H1 (cell line): ENCODE measurements around the gene AURKB. TPM values are rescaled to one million over a fixed set of nuclear protein-coding genes. Genes with fewer than 3 reads are reported as not detected.

Experiments
- BCL11A ChIP-seq, 2 experiments: IDR thresholded peaks; one replicate each; pipeline ENCODE4 v1.6.1; 2011; ENCODE audit warnings: low read depth in 2 of 2, low read length in 2 of 2, mild to moderate bottlenecking in 2 of 2
- CHD2 ChIP-seq: IDR thresholded peaks from 2 replicates; pipeline ENCODE4 v1.6.1; 2012; ENCODE audit warnings: low read length, improper control_type of control experiment
- EGR1 ChIP-seq: IDR thresholded peaks from 2 replicates; pipeline ENCODE4 v1.6.1; 2011; ENCODE audit warnings: low read depth, low read length, borderline replicate concordance
- GABPA ChIP-seq: IDR thresholded peaks from 2 replicates; pipeline ENCODE4 v1.6.1; 2011; ENCODE audit warnings: mild to moderate bottlenecking, low read length, moderate library complexity, borderline replicate concordance; ENCODE audit not compliant: insufficient read depth
- JUN ChIP-seq: IDR thresholded peaks from 2 replicates; pipeline ENCODE4 v1.6.1; 2011; ENCODE audit warnings: low read depth, mild to moderate bottlenecking, improper control_type of control experiment, low read length
- KDM1A ChIP-seq: fragments of 200-600, 300-600 bp; sonication (generic); IDR thresholded peaks from 2 replicates; pipeline ENCODE4 v1.7.1; 2016; ENCODE audit warnings: mild to moderate bottlenecking, low read length, borderline replicate concordance
- KDM5A ChIP-seq: fragments of 200-600 bp; IDR thresholded peaks from 2 replicates; pipeline ENCODE4 v1.7.1; 2012; ENCODE audit warnings: mild to moderate bottlenecking, low read length, inconsistent platforms, mixed read lengths
- RFX5 ChIP-seq: IDR thresholded peaks from 2 replicates; pipeline ENCODE4 v1.6.1; 2011; ENCODE audit warnings: low read depth, low read length, improper control_type of control experiment, borderline replicate concordance
- RXRA ChIP-seq: IDR thresholded peaks from 2 replicates; pipeline ENCODE4 v1.6.1; 2011; ENCODE audit warnings: low read depth, mild to moderate bottlenecking, low read length, moderate library complexity; ENCODE audit not compliant: insufficient read depth
- SAP30 ChIP-seq: fragments of 300-600 bp; sonication (generic); IDR thresholded peaks from 2 replicates; pipeline ENCODE4 v1.7.1; 2012; ENCODE audit warnings: low read length, moderate library complexity, mild to moderate bottlenecking, inconsistent platforms; ENCODE audit not compliant: insufficient read depth, insufficient replicate concordance
- SIN3A ChIP-seq, 2 experiments: IDR thresholded peaks in 1 of 2; conservative IDR thresholded peaks in 1 of 2; 2 replicates each; pipeline ENCODE4 v1.6.1; 2011 to 2012; ENCODE audit warnings: low read length in 2 of 2, improper control_type of control experiment in 1 of 2, low read depth in 1 of 2, mild to moderate bottlenecking in 1 of 2
- SP2 ChIP-seq: IDR thresholded peaks from 2 replicates; pipeline ENCODE4 v1.6.1; 2012; ENCODE audit warnings: mild to moderate bottlenecking, low read length, inconsistent platforms
- TAF1 ChIP-seq: IDR thresholded peaks from 2 replicates; pipeline ENCODE4 v1.6.1; 2011; ENCODE audit warnings: mild to moderate bottlenecking, low read depth, low read length
- TAF7 ChIP-seq: optimal IDR thresholded peaks from 2 replicates; pipeline ENCODE3; 2011; ENCODE audit warnings: low read depth, mild to moderate bottlenecking, inconsistent platforms, low read length, moderate library complexity, borderline replicate concordance
- TBP ChIP-seq: IDR thresholded peaks from 2 replicates; pipeline ENCODE4 v1.6.1; 2011; ENCODE audit warnings: low read depth, low read length, improper control_type of control experiment
- TCF12 ChIP-seq: IDR thresholded peaks from 2 replicates; pipeline ENCODE4 v1.6.1; 2011; ENCODE audit warnings: low read depth, mild to moderate bottlenecking, low read length
- USF2 ChIP-seq: IDR thresholded peaks from 2 replicates; pipeline ENCODE4 v1.6.1; 2011; ENCODE audit warnings: low read length, improper control_type of control experiment
- ZNF274 ChIP-seq: IDR thresholded peaks from 2 replicates; pipeline ENCODE4 v1.7.0; 2012; ENCODE audit warnings: low read length, borderline replicate concordance; ENCODE audit errors: extremely low read depth
- polyA plus RNA-seq, 7 experiments: library from polyadenylated mRNA; depleted of rRNA in 3 of 7; stranded (reverse) in 5 of 7; unstranded in 2 of 7; fragments of >200 nt in 5 of 7; fragments of 200-250 nt in 2 of 7; gene quantifications; 1 replicate in 5 of 7; 2 replicates in 1 of 7; 4 replicates in 1 of 7; pipeline versions ENCODE4 v1.2.1 to v1.2.3, GENCODE V29; 2011 to 2013; ENCODE audit warnings: missing spikeins in 2 of 7, mixed read lengths in 2 of 7
- total RNA-seq: library from RNA; stranded (reverse); fragmentation: NEBNext Ultra II Directional; extraction: Animal tissue kit (Norgen Biotek cat#: 25700); gene quantifications from 2 replicates; pipeline ENCODE4 v1.2.1, GENCODE V29; 2021
- TF ChIP-seq, protein P1 (sequence below): IDR thresholded peaks from 2 replicates; pipeline ENCODE4 v1.6.1; 2011; ENCODE audit warnings: low read depth, mild to moderate bottlenecking, low read length; ENCODE audit not compliant: insufficient read depth
- TF ChIP-seq, protein P2 (sequence below), 3 experiments: IDR thresholded peaks; 1 replicate in 2 of 3; 2 replicates in 1 of 3; pipeline versions ENCODE4 v1.5.1 to v1.6.1; 2011; ENCODE audit warnings: low read length in 3 of 3, mild to moderate bottlenecking in 3 of 3, inconsistent platforms in 2 of 3, low read depth in 1 of 3, moderate library complexity in 1 of 3; ENCODE audit not compliant: insufficient read depth in 1 of 3; ENCODE audit errors: control extremely low read depth in 1 of 3

AURKB gene
- total and polyA plus RNA-seq, 2 of the 8 experiments (the other 6 are each of a cell fraction or from before 2014, with no cell fraction given), result 102 to 160 TPM

GRCh38 chr17:8221663-8222379 lies 11.4 kb upstream of the AURKB start (continued):
- TF ChIP-seq USF2, result no peak
- peak; percentile 49 to 60; a peak in 2 of 4 replicates for TF ChIP-seq SIN3A (conservative IDR thresholded peaks at IDR 0.05 in 1 of 2, IDR thresholded peaks at IDR 0.05 in 1 of 2; ENCODE audit: low read depth in 1 of 2, low read length in 2 of 2)
- TF ChIP-seq TCF12, result no peak
- no peak for TF ChIP-seq KDM5A
- TF ChIP-seq, protein P1, sequence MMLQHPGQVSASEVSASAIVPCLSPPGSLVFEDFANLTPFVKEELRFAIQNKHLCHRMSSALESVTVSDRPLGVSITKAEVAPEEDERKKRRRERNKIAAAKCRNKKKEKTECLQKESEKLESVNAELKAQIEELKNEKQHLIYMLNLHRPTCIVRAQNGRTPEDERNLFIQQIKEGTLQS, result no peak
- TF ChIP-seq, protein P2, sequence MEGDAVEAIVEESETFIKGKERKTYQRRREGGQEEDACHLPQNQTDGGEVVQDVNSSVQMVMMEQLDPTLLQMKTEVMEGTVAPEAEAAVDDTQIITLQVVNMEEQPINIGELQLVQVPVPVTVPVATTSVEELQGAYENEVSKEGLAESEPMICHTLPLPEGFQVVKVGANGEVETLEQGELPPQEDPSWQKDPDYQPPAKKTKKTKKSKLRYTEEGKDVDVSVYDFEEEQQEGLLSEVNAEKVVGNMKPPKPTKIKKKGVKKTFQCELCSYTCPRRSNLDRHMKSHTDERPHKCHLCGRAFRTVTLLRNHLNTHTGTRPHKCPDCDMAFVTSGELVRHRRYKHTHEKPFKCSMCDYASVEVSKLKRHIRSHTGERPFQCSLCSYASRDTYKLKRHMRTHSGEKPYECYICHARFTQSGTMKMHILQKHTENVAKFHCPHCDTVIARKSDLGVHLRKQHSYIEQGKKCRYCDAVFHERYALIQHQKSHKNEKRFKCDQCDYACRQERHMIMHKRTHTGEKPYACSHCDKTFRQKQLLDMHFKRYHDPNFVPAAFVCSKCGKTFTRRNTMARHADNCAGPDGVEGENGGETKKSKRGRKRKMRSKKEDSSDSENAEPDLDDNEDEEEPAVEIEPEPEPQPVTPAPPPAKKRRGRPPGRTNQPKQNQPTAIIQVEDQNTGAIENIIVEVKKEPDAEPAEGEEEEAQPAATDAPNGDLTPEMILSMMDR (IDR thresholded peaks at IDR 0.05; ENCODE audit: control extremely low read depth in 1 of 3, insufficient read depth in 1 of 3, low read depth in 1 of 3, low read length in 3 of 3), result no peak
- no peak for TF ChIP-seq SP2
- no peak for TF ChIP-seq JUN
- TF ChIP-seq RFX5, result no peak
- no peak for TF ChIP-seq ZNF274
- no peak for TF ChIP-seq TAF1
- no peak for TF ChIP-seq RXRA
- TF ChIP-seq TBP, result peak; percentile 99
- no peak for TF ChIP-seq KDM1A
- no peak for TF ChIP-seq GABPA
- no peak for TF ChIP-seq TAF7
- TF ChIP-seq SAP30, result peak; percentile 17
- TF ChIP-seq CHD2, result no peak
- no peak for TF ChIP-seq BCL11A (IDR thresholded peaks at IDR 0.05; ENCODE audit: low read depth in 2 of 2, low read length in 2 of 2)
- no peak for TF ChIP-seq EGR1
